HG03354 (cell line): ENCODE measurements around the gene PLCB4.

Experiments
- ATAC-seq: cut with Tn5 transposase; IDR thresholded peaks from one replicate; pipeline ENCODE4 v1.9.1; 2021; ENCODE audit warnings: mild to moderate bottlenecking; ENCODE audit not compliant: unreplicated experiment, poor library complexity, severe bottlenecking

Gene PLCB4

GRCh38 chr20:9408422-9409300, 339.8 kb downstream of the PLCB4 start:
- ATAC-seq = no peak

GRCh38 chr20:9409352-9409751, 340.5 kb downstream of the PLCB4 start:
- ATAC-seq = no peak

- ATAC-seq = no peak
Observed at GRCh38 chr20:9409981-9410380, 341.1 kb downstream of the PLCB4 start.

DNA sequence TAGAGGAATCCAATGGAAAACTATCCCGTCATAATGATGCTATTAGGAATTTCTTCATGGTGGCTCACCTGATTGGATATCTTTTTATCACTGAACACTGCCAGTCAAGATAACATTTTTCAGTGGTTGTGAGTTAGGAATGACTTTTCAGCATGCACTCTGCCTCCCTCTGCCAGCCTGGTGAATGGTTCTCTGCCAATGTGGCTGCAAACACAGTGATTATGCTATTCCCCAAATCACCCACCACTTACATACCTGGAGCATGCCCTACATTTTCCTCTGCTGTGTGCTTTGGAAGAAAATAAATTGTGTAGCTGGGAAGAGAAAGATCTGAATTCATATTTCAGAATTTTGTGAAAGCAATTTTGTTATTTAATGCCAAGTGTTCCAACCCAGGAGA, 342.9 kb downstream of the PLCB4 start:
- no peak for ATAC-seq

DNA sequence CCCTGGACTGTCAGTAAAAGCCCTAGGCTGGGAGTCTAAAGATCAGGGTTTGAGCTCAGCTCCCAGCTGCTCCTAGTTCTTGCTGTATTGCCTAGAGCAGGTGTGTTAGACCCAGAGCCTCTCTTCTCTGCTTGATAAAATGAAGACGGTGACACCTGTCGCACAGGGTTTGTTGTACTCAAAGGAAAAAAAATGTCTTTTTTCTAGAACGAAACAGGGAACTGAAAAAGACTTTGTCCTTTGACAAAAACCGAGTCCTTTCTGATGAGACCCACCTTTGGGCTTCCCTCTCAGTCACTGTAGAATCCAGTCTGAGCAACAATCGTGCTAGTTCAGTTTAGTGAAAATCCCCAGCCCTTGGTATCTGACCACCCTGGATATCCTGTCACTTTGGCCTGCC, 343.4 kb downstream of the PLCB4 start:
- ATAC-seq = peak; percentile 82

DNA sequence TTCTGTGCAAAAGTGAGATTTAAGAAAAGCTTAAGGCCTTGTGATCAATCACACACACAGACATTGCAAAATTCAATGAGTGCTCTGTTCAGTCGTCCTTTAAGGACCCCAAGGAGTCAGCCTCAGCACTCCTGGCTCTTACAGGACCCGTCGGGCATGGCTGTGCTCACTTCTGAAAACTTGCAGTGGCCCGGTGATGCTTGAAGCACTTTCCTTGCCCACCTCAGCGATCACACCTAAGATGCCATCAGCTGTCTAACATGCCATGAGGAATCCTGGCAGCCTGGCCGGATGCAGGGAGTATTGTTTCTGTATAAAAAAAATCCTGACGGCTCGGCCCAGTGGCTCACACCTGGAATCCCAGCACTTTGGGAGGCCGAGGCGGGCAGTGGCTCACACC, 344.1 kb downstream of the PLCB4 start:
- no peak for ATAC-seq

GRCh38 chr20:9415426-9415825, 346.5 kb downstream of the PLCB4 start:
- no peak for ATAC-seq

- no peak for ATAC-seq
Observed at GRCh38 chr20:9416421-9416820, 347.5 kb downstream of the PLCB4 start.

DNA sequence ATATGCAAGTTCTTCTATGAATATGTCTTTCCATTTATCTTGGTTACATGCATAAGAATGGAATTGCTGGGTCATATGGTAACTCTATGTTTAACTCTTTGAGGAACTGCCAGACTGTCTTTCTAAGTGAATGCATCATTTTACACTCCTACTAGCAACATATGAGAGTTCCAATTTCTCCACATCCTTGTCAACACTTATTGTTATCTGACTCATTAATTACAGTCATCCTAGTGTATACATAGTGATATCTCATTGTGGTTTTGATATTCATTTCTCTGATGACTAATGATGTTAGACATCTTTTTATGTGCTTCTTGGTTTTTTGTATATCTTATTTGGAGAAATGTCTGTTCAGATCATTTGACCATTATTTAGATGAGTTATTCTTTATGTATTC, 348.8 kb downstream of the PLCB4 start:
- ATAC-seq = no peak

DNA sequence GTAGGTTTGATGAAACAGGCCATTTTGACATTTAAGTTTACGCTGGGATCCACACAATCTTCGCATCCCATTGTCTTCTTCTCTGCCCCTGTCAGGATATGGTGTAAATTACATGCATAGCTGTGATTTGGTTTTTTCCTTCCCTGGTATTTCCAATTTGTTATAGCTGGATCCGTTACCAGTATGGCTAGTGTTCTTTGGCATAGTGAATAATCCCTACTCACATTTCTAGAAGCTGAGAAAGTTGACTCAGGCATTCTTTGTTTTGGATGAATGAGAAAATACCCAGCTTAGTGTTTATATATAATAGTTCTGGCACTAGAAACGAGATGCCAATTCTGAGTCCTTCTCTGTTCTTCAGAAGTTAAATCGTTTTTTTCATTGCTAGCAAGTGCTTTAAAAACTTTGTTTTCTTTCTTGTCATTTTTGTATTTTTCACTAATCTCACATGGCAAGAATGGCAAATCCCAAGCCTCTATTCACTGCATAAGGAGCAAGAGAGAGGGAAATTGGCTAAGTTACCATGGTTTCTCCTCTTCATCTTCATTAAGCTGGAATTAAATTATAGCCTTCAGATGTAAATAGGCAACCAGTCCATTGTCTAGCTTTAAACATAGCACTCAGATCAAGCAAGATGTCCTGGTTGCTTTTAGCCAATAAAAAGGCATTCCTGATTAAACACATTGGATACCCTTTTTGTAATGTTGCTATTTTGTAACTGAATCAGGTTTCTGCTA, 353.6 kb downstream of the PLCB4 start:
- ATAC-seq = no peak

- ATAC-seq = no peak
Observed at GRCh38 chr20:9424551-9424950, 355.7 kb downstream of the PLCB4 start.

DNA sequence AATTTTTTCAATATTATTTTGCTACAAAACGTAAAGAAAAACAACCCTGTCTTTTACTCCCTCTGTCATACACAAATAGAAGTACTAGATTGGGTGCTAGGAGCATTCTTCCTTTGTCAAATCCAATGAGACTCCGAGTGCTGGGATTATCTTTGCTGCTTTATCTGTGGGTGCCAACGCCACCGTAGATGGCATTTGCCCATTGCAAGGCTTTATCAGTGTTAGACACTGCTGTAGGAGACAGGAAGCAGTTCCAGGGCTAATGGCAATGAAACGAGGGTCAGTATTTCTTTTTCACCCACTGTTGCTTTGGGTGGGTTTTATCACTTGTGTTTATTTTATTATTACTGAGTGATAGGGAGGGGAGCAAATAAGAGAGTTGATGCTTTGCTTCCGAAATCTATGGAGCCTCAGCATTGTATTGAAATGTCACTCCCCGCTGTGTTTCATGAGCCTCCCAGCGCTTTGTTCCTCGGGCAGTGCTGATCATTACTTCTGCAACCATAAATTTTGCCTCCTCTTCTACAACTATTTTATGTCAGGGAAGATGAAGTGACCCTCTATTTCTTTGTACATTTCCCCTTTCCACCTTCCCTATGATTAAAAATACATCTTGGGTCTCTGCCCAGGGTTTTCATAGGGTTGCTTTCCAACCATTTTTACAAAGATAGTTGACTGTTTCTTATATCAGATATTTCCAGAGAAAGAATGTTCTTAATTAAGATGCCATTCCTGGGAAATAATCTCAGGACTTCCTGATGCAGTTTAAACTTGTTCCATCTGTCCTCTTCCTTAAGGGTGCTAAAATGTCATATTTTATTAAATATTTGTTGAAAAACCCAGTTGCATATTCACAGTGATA, 358.8 kb downstream of the PLCB4 start:
- no peak for ATAC-seq

GRCh38 chr20:9428292-9428607, 359.4 kb downstream of the PLCB4 start:
- ATAC-seq = no peak

GRCh38 chr20:9439806-9440205, 370.9 kb downstream of the PLCB4 start:
- ATAC-seq = no peak

- no peak for ATAC-seq
Observed at GRCh38 chr20:9440892-9441291, 372.0 kb downstream of the PLCB4 start.

DNA sequence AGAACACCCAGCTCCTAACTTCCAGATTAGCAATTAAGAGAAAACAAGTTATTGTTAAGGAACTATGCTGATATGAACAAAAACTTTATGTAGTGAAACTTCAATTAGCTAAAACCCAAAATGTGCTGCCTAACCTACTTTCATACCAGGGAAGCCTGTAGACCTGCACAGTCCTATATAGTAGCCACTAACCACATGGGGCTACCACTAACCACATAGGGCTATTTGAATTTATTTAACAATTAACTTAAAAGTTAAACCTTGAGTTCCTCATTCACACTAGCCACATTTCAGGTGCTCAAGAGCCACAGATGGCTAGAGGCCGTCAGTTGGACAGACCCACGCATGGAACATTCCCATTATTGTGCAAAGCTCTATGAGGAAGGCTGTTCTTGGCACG, 373.1 kb downstream of the PLCB4 start:
- peak; percentile 86 for ATAC-seq

DNA sequence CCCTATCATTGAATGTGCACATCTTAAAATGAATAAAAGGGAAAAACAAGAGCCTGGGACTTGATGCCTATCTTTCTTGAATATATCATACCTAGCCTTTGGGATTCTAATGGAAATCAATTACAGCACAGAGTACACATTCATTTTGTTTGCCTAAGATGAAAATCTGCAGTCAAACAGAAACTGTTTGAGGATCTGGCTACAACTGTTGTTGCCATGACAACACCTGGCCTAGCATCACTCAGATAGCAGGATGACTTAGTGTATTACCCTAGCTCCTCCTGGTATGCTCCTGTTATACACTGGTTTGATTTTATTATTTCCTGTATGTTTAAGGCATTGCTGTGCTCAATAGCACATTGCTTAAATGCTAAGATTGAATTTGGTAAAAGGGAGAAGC, 374.0 kb downstream of the PLCB4 start:
- peak; percentile 82 for ATAC-seq

- ATAC-seq = no peak
Observed at GRCh38 chr20:9444921-9445320, 376.0 kb downstream of the PLCB4 start.

DNA sequence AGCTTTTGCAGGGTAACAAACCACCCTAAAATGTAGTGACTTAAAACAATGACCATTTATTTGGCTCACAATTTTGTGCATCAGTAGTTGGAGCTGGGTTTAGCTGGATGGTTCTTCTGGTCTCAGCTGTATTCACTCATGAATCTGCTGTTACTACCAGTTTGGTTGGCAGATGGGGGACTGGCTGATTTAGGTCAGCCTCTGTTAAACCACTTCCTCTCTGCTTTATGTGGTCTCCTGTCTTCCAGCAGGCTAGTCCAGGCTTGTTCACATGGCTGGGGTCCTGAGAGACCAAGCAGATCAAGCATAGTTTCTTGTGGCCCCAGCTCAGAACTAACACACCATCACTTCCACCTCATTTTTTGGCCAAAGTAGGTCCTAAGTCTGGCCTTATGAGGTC, 378.3 kb downstream of the PLCB4 start:
- no peak for ATAC-seq

DNA sequence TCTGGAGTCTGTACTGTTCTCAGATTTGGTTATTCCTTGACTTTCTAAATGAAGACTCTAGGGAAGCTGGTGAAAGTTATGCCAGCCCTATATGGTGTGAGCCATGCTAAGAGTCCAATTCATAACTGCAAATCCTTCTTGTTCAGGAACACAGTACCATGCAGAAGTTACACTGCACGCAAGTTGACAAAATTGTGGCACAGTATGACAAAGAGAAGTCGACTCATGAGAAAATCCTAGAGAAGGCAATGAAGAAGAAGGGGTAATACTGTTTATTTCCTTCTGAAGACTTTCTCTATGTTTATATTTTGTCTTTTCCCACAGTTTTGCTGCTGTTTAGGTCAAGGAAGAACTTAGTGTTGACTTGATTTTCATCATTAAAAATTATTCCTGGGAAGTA, 384.3 kb downstream of the PLCB4 start:
- no peak for ATAC-seq
